Large intestine (tissue), 3 donors: ENCODE measurements around the gene GYPC. TPM values are rescaled to one million over a fixed set of nuclear protein-coding genes. Genes with fewer than 3 reads are reported as not detected.
"Not testable (repeated sequence)": the region's sequence is repeated elsewhere in the genome, so short reads cannot be mapped to it uniquely, and the experiment has no call there.

Experiments
- DNase-seq, 2 donors: peaks; one replicate each; pipeline versions ENCODE4 v3.0.0 to v3.0.0-alpha.2; 2013
- H3K27ac ChIP-seq: one replicate; pipeline ENCODE4 v1.5.1; 2013; ENCODE audit warnings: low read length
- H3K27me3 ChIP-seq: 2 replicates; pipeline ENCODE4 v1.6.1; 2013; ENCODE audit warnings: low read length; ENCODE audit not compliant: control insufficient read depth, insufficient read depth
- H3K36me3 ChIP-seq: 2 replicates; pipeline ENCODE4 v1.6.1; 2013; ENCODE audit warnings: low read length; ENCODE audit not compliant: control insufficient read depth, insufficient read depth
- H3K4me1 ChIP-seq: one replicate; pipeline ENCODE4 v1.6.1; 2013; ENCODE audit warnings: low read length; ENCODE audit not compliant: control insufficient read depth, insufficient read depth
- H3K4me3 ChIP-seq: one replicate; pipeline ENCODE4 v1.5.1; 2013; ENCODE audit warnings: low read length
- H3K9me3 ChIP-seq: one replicate; pipeline ENCODE4 v1.6.1; 2013; ENCODE audit warnings: mild to moderate bottlenecking, low read depth, low read length, moderate library complexity; ENCODE audit not compliant: control insufficient read depth
- WGBS: methylation state at CpG from one replicate; pipeline ENCODE4 v1.1.5; 2013; ENCODE audit warnings: low lambda C conversion rate; ENCODE audit not compliant: insufficient coverage; 5-methylcytosine and 5-hydroxymethylcytosine counted together
- polyA plus RNA-seq: library from polyadenylated mRNA; unstranded; fragments of 120-200 nt; gene quantifications from one replicate; pipeline ENCODE4 v1.2.1, GENCODE V29; 2013

The GYPC gene
- polyA plus RNA-seq, 1 donor, result 26.7 TPM

- no CpG with 5 or more reads among the region's 1 CpG for WGBS
- H3K4me3 ChIP-seq, H3K27ac ChIP-seq, H3K27me3 ChIP-seq, H3K4me1 ChIP-seq, H3K9me3 ChIP-seq, DNase-seq, H3K36me3 ChIP-seq: not testable (repeated sequence)
Measured at GRCh38 chr2:126647714-126648344, 8.1 kb upstream of the GYPC start.

DNA sequence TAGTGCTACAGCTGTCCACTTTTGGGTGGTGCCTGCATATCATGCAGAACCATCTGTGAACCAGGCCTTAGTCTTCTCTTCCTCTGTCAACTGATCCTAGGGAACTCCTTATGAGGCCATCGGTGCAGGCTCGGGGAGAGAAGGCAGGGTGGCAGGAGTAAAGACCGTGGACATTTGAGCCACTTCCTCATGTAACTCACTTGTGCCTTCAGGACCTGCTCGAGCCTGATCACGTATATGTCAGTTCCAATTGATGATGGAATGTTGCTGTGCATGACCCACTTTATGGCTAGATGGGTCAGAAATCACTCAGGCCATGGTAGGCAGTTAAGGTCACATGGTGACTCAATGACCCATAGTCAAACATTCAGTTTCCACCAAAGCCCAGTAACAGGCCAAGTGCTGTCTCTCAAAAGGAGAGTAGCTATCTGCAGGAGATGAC lies 7.6 kb upstream of the GYPC start:
- H3K4me1 ChIP-seq, H3K36me3 ChIP-seq, H3K27ac ChIP-seq, H3K9me3 ChIP-seq, H3K4me3 ChIP-seq, H3K27me3 ChIP-seq, DNase-seq: not testable (repeated sequence)
- no CpG with 5 or more reads among the region's 5 CpGs for WGBS

DNA sequence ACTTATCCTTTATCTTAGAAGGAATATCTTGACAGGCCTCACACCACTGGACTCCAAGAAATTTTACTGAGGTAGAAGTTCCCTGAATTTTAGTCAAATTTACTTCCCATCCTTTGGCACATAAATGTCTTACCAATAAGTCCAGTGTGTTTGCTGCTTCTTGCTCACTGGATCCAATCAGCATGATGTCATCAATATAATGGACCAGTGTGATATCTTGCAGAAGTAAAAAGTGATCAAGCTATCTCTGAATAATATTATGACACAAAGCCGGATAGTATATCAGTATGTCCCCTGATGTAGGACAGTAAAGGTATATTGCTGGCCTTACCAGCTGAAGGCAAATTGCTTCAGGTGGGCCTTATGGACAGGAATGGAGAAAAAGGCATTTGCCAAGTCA lies 6.9 kb upstream of the GYPC start:
- Histone ChIP-seq H3K9me3 (no peaks in the 10 kb centered on the region), H3K4me1 (no peaks in the 10 kb centered on the region), H3K27ac (no peak overlapping the region), H3K36me3 (no peaks in the 10 kb centered on the region), H3K4me3 (no peak overlapping the region), H3K27me3 (no peaks in the 10 kb centered on the region)
- no peak for DNase-seq
- no CpG with 5 or more reads among the region's 1 CpG for WGBS

GRCh38 chr2:126650994-126651393 lies 5.0 kb upstream of the GYPC start:
- H3K9me3 ChIP-seq, result no peaks in the 10 kb centered on the region
- H3K4me1 ChIP-seq, result peaks cover 5% of the 10 kb centered on the region

DNA sequence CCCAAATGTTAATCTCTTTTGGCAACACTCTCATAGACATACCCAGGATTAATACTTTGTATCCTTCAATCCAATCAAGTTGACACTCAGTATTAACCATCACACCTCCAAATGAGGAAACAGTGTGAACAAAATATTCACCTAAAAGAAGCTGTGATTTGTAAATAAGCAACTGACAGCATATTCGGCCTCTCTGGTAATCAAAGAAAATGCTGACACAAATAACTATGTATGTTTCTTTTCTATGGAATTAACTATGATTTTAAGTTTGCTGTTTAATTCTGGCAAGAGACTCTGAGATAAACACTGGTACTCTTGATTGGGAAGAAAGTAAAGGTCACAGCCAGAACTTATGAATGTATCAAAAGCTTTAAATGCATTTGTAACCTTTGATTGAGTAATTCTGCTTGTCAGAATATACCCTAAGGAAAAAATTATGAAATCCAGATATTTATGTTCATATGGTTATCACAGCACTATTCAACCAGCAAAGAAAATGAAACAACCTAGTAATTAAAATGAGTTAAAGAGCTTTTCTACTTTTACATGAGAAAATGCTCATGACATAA lies 3.6 kb upstream of the GYPC start:
- Histone ChIP-seq H3K9me3 (no peaks in the 10 kb centered on the region), H3K27ac (no peak overlapping the region), H3K36me3 (no peaks in the 10 kb centered on the region), H3K4me1 (peaks cover 5% of the 10 kb centered on the region), H3K27me3 (peaks cover 14% of the 10 kb centered on the region), H3K4me3 (no peak overlapping the region)
- DNase-seq, result no peak
- no CpG with 5 or more reads among the region's 1 CpG for WGBS

More at GRCh38 chr2:126650994-126651393, 5.0 kb upstream of the GYPC start:
- no peak overlapping the region for H3K27ac ChIP-seq
- WGBS, result no CpG with 5 or more reads among the region's 3 CpGs
- H3K4me3 ChIP-seq, result no peak overlapping the region
- no peaks in the 10 kb centered on the region for H3K36me3 ChIP-seq
- H3K27me3 ChIP-seq, result peaks cover 4% of the 10 kb centered on the region
- DNase-seq, result no peak

- no peak for DNase-seq
- Histone ChIP-seq H3K9me3 (no peaks in the 10 kb centered on the region), H3K36me3 (no peaks in the 10 kb centered on the region), H3K4me3 (no peak overlapping the region), H3K27ac (no peak overlapping the region), H3K4me1 (peaks cover 9% of the 10 kb centered on the region), H3K27me3 (peaks cover 18% of the 10 kb centered on the region)
- WGBS, result no CpG with 5 or more reads among the region's 4 CpGs
Measured at GRCh38 chr2:126653109-126653508, 2.8 kb upstream of the GYPC start.

DNA sequence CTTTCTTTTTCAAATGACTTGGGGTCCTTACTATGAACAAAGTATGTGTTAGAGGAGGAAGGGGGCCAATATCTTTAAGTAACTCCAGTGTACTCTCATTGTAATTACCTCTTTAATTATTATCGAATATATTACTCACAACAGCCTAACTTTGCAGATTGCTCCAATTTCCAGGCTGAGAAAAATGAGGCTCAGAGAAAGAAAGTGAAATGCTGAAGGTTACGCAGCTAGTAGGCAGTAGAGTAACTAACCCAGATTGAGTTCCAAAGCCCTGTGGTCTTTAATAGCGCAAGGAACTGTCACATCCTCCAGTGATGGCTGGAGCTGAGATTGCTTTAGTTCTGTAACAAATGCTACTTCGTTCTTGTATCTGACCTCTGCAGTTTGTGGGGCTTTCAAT lies 2.2 kb upstream of the GYPC start:
- Histone ChIP-seq H3K27ac (no peak overlapping the region), H3K36me3 (no peaks in the 10 kb centered on the region), H3K27me3 (peaks cover 18% of the 10 kb centered on the region), H3K4me3 (no peak overlapping the region), H3K4me1 (peaks cover 12% of the 10 kb centered on the region), H3K9me3 (no peaks in the 10 kb centered on the region)
- 100% methylated on average over 1 of the region's 4 CpGs for WGBS
- DNase-seq, result no peak

- H3K4me3 ChIP-seq, result no peak overlapping the region
- peaks cover 12% of the 10 kb centered on the region for H3K4me1 ChIP-seq
- peak overlapping the region; percentile 6 for H3K27ac ChIP-seq
- DNase-seq, result no peak
- no peaks in the 10 kb centered on the region for H3K9me3 ChIP-seq
- peaks cover 18% of the 10 kb centered on the region for H3K27me3 ChIP-seq
- no CpG with 5 or more reads among the region's 7 CpGs for WGBS
- no peaks in the 10 kb centered on the region for H3K36me3 ChIP-seq
Measured at GRCh38 chr2:126655051-126655450, 907 bp upstream of the GYPC start.

- Histone ChIP-seq H3K4me1 (peaks cover 12% of the 10 kb centered on the region), H3K9me3 (no peaks in the 10 kb centered on the region), H3K27ac (peak overlapping the region; percentile 81), H3K4me3 (peak overlapping the region; percentile 49), H3K27me3 (peaks cover 18% of the 10 kb centered on the region), H3K36me3 (peaks cover 3% of the 10 kb centered on the region)
- DNase-seq, result peak in 1 of 2 donors; percentile 39
- no CpG with 5 or more reads among the region's 38 CpGs for WGBS
Measured at GRCh38 chr2:126656431-126657147, 631 bp downstream of the GYPC start.

DNA sequence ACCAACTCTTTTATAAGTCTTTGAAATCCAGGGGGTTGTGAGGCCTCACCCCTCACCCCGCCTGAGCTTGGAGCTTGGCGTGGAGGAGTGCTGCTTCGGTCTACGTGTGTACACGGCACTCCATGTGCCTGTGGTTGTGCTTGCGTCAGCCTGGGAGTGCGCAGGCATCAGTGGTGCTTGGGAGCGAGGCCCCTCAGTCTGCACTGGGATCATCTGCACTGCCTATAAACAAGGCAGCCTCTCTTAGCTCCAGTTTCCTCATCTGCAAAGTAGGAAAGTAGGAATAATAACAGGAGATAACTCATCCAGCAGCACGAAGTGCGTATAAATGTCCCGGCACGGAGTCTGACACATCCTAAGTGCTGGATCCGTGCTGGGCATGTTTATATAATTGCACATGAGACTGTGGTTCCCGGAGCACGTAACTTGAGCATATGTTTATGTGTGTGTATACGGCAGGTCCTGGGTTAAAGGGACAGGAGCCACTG lies 1.2 kb downstream of the GYPC start:
- Histone ChIP-seq H3K36me3 (peaks cover 3% of the 10 kb centered on the region), H3K4me1 (peaks cover 12% of the 10 kb centered on the region), H3K4me3 (peak overlapping the region; percentile 49), H3K27ac (peak overlapping the region; percentile 81), H3K27me3 (peaks cover 18% of the 10 kb centered on the region), H3K9me3 (no peaks in the 10 kb centered on the region)
- peak in 1 of 2 donors; percentile 40 for DNase-seq
- WGBS, result 60% methylated on average over 1 of the region's 16 CpGs
